NB4 (cell line): Measurements from ENCODE around the gene EIF1AD.

Experiments
- DNase-seq: peaks from one replicate; pipeline ENCODE4 v3.0.0; 2010; ENCODE audit warnings: low read depth
- H3K4me3 ChIP-seq: one replicate; pipeline ENCODE4 v1.5.1; 2011; ENCODE audit warnings: mild to moderate bottlenecking, low read depth, low read length, moderate library complexity
- MYC ChIP-seq: IDR thresholded peaks from 2 replicates; pipeline ENCODE4 v1.6.1; 2011; ENCODE audit warnings: low read depth, low read length
- POLR2A ChIP-seq: IDR thresholded peaks from 2 replicates; pipeline ENCODE4 v1.6.1; 2011; ENCODE audit warnings: mild to moderate bottlenecking; ENCODE audit not compliant: insufficient read length; ENCODE audit errors: extremely low read depth
- TF ChIP-seq, protein P1 (sequence below): IDR thresholded peaks from one replicate; pipeline ENCODE4 v1.5.1; 2012; ENCODE audit warnings: low read depth, low read length
- TF ChIP-seq, protein P2 (sequence below): IDR thresholded peaks from 2 replicates; pipeline ENCODE4 v1.6.1; 2011; ENCODE audit warnings: low read depth, low read length

EIF1AD gene

DNA sequence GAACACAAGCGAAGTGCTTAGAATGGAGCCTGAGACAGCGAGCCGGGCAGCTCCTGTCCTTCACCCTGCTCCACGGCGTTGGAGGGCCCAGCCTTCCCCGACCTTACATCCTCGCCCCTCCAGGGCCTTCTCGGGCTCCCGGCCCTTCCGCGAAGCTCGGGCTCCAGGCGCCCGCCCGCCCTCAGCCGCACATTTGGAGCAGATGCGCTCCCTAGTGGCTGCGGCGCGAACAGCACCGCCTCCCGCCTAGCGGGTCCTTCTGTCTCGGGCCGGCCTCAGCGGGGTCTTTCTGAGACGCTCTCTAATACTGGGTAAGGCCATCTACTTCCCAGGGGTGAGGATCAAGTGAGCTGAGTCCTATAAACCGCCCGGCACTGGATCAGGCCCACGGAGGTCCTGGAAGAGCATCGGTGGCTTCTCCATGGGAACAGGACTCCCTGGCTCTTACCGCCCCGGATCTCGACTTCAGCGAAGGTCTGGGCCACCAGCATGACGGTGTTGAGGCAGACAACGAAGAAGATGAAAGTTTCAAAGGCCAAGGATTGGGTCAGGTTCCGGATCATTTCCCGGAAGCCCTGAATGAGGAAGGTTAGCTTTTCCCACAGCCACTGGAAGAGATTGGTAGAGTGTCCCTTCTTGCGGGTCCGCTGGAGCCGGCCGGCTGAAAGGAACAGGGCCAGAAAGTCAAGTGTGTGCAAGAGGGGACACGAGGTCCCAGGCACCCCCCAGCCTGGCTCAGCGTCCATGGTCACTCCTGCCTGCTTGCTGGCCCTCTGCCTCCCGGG lies 20.6 kb upstream of the EIF1AD start:
- no peak overlapping the region for H3K4me3 ChIP-seq
- DNase-seq = peak; percentile 79
- TF ChIP-seq, protein P1, sequence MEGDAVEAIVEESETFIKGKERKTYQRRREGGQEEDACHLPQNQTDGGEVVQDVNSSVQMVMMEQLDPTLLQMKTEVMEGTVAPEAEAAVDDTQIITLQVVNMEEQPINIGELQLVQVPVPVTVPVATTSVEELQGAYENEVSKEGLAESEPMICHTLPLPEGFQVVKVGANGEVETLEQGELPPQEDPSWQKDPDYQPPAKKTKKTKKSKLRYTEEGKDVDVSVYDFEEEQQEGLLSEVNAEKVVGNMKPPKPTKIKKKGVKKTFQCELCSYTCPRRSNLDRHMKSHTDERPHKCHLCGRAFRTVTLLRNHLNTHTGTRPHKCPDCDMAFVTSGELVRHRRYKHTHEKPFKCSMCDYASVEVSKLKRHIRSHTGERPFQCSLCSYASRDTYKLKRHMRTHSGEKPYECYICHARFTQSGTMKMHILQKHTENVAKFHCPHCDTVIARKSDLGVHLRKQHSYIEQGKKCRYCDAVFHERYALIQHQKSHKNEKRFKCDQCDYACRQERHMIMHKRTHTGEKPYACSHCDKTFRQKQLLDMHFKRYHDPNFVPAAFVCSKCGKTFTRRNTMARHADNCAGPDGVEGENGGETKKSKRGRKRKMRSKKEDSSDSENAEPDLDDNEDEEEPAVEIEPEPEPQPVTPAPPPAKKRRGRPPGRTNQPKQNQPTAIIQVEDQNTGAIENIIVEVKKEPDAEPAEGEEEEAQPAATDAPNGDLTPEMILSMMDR = peak; percentile 83
- TF ChIP-seq, protein P2, sequence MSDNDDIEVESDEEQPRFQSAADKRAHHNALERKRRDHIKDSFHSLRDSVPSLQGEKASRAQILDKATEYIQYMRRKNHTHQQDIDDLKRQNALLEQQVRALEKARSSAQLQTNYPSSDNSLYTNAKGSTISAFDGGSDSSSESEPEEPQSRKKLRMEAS = 0 out of 2 replicates have a peak, but pooled peaks have one; percentile 32
- TF ChIP-seq MYC (peak; percentile 59; the same call in 1 of the 2 replicates), POLR2A (peak; percentile 29)

DNA sequence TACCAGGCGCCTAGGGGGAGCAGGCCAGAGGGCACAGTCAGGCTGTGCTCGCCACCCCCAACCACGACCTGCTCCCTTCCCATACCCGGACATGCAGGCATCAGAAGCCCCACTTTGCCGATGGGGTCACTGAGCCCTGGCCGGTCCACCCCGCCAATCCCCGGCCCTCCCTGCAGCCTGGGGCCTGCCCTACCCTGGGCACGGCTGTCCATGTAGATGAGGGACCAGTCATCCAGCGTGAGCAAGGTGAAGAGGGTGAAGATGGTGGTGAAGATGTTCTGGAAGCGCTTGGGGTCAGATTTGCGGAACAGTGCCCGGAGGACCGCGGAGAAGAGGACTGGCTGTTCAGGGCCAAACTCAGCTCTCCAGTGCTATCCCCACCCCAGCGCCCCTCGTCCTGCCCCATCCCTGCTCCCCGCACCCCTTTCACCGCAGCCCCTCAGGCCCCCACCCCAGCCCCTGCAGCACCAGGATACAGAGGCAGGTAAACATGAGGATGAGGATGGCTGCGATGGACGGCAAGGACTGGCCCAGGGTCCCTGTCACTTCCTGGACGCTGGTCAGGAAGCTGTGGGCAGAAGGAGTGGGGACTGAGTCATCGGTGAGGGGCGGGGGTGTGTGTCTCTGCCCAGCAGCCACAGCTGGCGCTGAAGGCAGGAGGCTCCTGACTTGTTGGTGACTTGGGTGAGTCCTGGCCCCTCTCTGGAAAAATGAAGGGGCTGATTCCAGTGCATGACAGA lies 18.8 kb upstream of the EIF1AD start:
- DNase-seq = peak; percentile 94
- TF ChIP-seq, protein P2 = peak; percentile 69
- TF ChIP-seq, protein P1 = no peak
- TF ChIP-seq POLR2A (no peak), MYC (peak; percentile 20; the same call in 1 of the 2 replicates)
- H3K4me3 ChIP-seq = no peak overlapping the region

DNA sequence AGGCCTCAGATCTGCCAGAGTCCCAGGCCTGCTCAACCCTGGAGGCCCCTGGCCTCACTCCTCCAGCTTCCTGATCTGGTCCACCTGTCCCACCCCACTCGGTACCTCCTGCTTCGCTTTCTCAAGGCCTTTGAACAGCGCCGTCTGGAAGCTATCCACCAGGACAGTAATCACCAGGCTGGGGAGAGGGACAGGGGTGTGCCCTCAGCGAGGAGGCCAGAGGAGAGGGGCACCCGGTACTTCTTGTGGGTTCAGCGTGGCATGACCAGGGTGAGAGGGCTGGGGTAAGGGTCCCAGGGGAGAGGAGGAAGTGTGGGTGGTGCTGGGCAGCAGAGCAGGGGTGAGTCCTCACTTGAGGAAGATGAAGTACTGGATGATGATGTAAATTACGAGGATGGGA lies 18.3 kb upstream of the EIF1AD start:
- H3K4me3 ChIP-seq = no peak overlapping the region
- DNase-seq = peak; percentile 40
- TF ChIP-seq POLR2A (no peak), MYC (no peak)
- TF ChIP-seq, protein P2 = no peak
- TF ChIP-seq, protein P1 = no peak

DNA sequence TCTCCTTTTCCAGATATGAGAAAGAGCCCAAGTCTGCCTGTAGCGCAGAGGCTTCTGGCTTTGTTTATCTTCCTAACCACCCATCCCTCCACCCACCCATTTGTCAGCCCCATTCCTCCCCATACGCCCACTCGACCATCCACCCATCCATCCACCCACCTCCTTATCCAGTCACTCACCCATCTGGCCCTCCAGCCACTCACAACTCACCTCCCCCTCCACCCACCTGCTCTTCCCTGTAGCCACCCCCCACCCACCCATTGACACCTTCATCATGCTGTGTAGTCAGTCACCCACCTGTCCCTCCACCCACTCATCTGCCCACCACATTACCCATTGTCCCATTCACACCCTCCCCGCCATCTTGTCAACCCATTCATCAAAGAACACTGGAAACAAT lies 15.4 kb upstream of the EIF1AD start:
- DNase-seq = no peak
- H3K4me3 ChIP-seq = no peak overlapping the region
- TF ChIP-seq, protein P1 = no peak
- TF ChIP-seq MYC (no peak), POLR2A (no peak)
- TF ChIP-seq, protein P2 = no peak

DNA sequence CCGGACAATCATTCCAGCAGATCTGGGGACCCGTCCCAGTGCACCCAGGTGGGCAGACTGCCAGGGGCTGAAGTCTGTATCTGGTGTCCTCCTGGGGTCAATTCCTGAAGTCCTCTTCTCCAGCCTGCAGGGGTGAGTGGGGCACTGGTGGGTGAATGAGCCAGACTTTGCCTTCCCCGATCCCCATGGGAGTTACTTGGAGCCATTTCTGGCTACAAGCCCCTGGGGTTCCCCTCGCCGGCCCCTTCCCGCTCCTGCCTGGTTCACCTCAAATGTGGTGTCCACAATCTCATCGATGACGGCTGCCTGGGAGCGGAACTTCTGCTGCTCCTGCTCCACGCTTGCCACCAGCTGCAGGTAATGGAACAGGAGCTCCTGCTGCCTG lies 14.8 kb upstream of the EIF1AD start:
- no peak overlapping the region for H3K4me3 ChIP-seq
- no peak for DNase-seq
- TF ChIP-seq, protein P2 = no peak
- TF ChIP-seq MYC (no peak), POLR2A (no peak)
- TF ChIP-seq, protein P1 = no peak
